RWPE1 (cell line): ENCODE measurements around the gene ZNF484.
"Not testable (repeated sequence)": the region's sequence is repeated elsewhere in the genome, so short reads cannot be mapped to it uniquely, and the experiment has no call there.

Source experiments
- CTCF ChIA-PET: fragments of 350-600 bp; sonication (Branson Sonifier 250); formaldehyde crosslinking; extraction: SDS; loops from one replicate; lab custom pipeline; 2021; lab: Yijun Ruan, JAX
- POLR2A ChIA-PET: fragments of 400-600 bp; formaldehyde crosslinking; extraction: SDS; loops from one replicate; lab custom pipeline; 2020; ENCODE audit warnings: antibody characterized with exemption; ENCODE audit not compliant: low non-redundant PET; lab: Yijun Ruan, JAX
- DNase-seq: peaks from one replicate; pipeline ENCODE4 v3.0.0; 2012; ENCODE audit warnings: low spot score
- H3K27ac ChIP-seq: fragments of 450-650 bp; 2 replicates; pipeline ENCODE4 v1.5.1; 2017
- TF ChIP-seq, protein P1 (sequence below): fragments of 450-650 bp; conservative IDR thresholded peaks from 2 replicates; pipeline ENCODE4 v1.5.1; 2017; ENCODE audit warnings: low read depth, mild to moderate bottlenecking

The ZNF484 gene

DNA sequence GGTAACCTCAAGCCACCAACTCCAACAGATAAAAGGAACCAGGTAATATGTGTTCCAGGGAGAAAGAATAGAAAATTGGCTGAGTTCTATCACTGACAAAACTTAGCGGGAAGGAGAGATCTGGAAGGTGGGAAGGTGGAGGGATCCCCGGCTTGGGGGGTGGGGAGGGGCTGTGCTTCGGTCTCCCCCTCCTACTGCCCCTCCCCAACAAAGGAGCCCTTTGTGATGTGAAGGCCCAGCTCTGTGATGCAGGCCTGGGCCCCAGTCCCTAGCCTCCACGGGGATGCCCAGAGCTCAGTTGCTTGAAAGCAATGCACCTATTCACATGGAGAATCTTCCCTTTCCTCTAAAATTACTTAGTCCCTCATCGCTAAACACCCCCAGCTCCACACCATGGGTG, 4.4 kb upstream of the ZNF484 start:
- H3K27ac ChIP-seq: no peak overlapping the region
- ChIA-PET CTCF (no interaction called here), POLR2A (no interaction called here)
- TF ChIP-seq, protein P1, sequence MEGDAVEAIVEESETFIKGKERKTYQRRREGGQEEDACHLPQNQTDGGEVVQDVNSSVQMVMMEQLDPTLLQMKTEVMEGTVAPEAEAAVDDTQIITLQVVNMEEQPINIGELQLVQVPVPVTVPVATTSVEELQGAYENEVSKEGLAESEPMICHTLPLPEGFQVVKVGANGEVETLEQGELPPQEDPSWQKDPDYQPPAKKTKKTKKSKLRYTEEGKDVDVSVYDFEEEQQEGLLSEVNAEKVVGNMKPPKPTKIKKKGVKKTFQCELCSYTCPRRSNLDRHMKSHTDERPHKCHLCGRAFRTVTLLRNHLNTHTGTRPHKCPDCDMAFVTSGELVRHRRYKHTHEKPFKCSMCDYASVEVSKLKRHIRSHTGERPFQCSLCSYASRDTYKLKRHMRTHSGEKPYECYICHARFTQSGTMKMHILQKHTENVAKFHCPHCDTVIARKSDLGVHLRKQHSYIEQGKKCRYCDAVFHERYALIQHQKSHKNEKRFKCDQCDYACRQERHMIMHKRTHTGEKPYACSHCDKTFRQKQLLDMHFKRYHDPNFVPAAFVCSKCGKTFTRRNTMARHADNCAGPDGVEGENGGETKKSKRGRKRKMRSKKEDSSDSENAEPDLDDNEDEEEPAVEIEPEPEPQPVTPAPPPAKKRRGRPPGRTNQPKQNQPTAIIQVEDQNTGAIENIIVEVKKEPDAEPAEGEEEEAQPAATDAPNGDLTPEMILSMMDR: no peak
- DNase-seq: no peak

DNA sequence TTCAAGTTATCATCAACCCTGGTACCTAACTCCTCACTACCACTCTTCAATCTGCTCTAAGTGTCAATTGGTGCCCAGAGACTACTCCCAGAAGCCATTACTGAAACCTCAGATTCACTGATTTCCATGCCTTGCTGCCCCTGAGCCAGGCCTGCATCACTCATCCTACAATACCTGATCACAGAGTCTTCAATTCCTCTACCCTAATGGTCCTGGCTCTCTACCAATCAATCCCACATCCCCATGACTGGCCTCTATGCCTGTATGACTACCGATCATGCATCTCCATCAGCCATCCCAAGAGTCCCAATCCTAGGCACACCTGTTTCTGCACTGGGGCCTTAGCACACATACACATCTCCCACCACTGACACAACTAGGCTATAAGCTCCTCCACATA, 2.5 kb downstream of the ZNF484 start:
- DNase-seq: no peak
- POLR2A ChIA-PET: no interaction called here
- TF ChIP-seq, protein P1: no peak
- CTCF ChIA-PET: interaction anchor here (0.6 to 0.7 kb wide), 3 partner anchors 76 to 636 kb away, joined by 3 to 6 read pairs (median 4); no protein-coding TSS in a partner anchor
- H3K27ac ChIP-seq: no peak overlapping the region

DNA sequence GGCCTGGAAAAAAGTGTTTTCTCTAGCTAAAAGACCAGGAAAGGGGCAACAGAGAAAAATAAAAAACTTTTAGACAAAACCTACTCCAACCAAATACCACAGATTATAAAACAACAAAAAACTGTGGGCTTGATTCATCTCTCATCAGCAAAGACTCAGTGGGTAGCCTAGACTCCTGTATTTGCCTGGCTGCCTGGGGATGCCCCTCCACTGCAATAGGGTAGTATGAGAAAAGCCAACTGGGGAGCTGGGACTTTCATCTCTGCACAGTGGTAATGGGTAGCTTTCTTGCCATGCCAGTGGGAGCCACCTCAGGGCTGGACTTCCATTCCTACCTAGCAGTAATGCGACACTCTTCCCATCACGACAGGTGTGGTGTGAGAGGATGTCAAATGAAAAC, 7.5 kb downstream of the ZNF484 start:
- ChIA-PET POLR2A (no interaction called here), CTCF (interaction anchor here (0.7 to 0.9 kb wide), 2 partner anchors 10 to 63 kb away, joined by 3 to 4 read pairs; no protein-coding TSS in a partner anchor)
- DNase-seq: no peak
- H3K27ac ChIP-seq: no peak overlapping the region
- TF ChIP-seq, protein P1: no peak

DNA sequence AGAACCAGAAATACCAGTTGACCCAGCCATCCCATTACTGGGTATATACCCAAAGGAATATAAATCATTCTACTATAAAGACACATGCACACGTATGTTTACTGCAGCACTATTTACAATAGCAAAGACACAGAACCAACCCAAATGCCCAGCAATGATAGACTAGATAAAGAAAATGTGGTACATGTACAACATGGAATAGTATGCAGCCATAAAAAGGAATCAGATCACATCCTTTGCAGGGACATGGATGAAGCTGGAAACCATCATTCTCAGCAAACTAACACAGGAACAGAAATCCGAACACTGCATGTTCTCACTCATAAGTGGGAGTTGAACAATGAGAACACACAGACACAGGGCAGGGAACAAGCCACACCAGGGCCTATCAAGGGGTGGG, 11.2 kb downstream of the ZNF484 start:
- CTCF ChIA-PET, H3K27ac ChIP-seq, POLR2A ChIA-PET, DNase-seq: not testable (repeated sequence)

DNA sequence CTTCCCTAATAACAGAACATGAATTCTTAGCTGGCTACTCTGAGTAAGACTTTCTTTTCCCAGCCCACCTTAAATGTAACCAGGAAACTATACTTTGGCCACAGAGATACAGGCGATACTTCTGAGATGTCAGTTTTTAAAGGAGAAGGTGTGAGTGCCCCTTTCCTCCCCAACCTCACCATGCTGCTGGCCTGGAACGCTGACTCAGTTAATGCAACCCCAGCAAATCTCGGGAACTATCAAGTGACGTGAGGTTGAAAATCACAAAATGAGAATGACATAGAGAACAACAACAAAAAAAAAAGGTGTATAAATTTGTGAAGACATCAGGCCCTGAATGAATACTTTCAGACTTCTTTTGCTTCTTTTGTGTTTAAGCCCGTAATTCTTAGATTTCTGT, 13.7 kb downstream of the ZNF484 start:
- POLR2A ChIA-PET: no interaction called here
- TF ChIP-seq, protein P1: no peak
- CTCF ChIA-PET: interaction anchor here (0.6 kb wide), 2 partner anchors 11 to 127 kb away, joined by 3 to 4 read pairs; no protein-coding TSS in a partner anchor
- no peak for DNase-seq
- H3K27ac ChIP-seq: no peak overlapping the region

DNA sequence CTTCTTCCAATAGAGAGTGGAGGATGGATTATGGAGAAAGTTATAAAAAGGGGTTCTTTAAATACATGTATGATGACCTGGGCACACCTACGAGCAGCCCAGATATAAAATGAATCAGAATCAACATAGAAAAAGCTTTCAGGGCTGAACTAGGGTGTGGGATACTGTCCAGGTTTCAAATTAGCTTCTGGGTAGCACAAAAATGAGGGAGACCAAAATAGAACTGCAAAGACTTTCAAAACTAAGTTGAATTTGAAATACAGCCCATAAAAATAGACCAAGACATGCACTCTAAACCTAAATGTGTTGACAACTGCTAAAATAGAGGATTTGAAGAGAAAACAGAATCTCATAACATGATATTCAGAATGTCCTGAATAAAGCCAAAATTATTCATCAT, 17.0 kb downstream of the ZNF484 start:
- H3K27ac ChIP-seq: no peak overlapping the region
- TF ChIP-seq, protein P1: no peak
- CTCF ChIA-PET: interaction anchor here (0.5 to 0.9 kb wide), 2 partner anchors 16 to 158 kb away, joined by 3 to 4 read pairs; no protein-coding TSS in a partner anchor
- DNase-seq: no peak
- POLR2A ChIA-PET: no interaction called here

DNA sequence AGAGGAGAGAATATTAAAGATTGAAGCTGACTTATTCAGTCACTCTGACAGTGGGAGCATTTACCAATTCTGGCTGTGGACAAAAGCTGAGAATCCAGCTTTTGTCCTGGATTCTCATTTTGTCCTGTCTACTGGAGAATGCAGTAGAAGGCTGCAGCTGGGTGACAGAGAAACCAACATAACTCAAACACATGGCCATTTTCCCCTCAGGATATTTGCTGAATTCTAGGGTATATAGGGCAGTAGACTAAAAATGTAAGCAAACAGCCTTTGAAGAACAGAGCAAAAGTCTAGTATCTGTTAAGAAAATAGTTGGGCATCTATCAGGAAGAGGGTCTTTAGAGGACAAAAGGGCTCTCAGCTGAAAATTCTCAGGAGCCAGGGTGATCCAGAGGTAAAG, 20.6 kb downstream of the ZNF484 start:
- CTCF ChIA-PET: no interaction called here
- no peak for DNase-seq
- POLR2A ChIA-PET: no interaction called here
- TF ChIP-seq, protein P1: no peak
- no peak overlapping the region for H3K27ac ChIP-seq
